Gastroesophageal sphincter (tissue), 3 donors: Measurements from ENCODE around the gene PPP4R1.

Source experiments
- CTCF ChIP-seq, 4 experiments: fragments of 200-600 bp in 2 of 4; fragments of 450-650 bp in 2 of 4; sonication (generic) in 1 of 4; IDR thresholded peaks; one replicate each; pipeline ENCODE4 v1.5.1; 2017 to 2019; ENCODE audit warnings: antibody characterized with exemption in 4 of 4, mild to moderate bottlenecking in 2 of 4, moderate library complexity in 2 of 4
- POLR2A ChIP-seq, 2 donors: fragments of 450-650 bp; IDR thresholded peaks; one replicate each; pipeline ENCODE4 v1.6.1; 2017; ENCODE audit warnings: antibody characterized with exemption in 2 of 2, mild to moderate bottlenecking in 2 of 2, moderate library complexity in 1 of 2
- POLR2AphosphoS5 ChIP-seq: sonication (generic); formaldehyde crosslinking; IDR thresholded peaks from one replicate; pipeline ENCODE4 v1.6.1; 2017; ENCODE audit warnings: antibody characterized with exemption

- TF ChIP-seq POLR2A (IDR thresholded peaks at IDR 0.05) (no peak), CTCF (IDR thresholded peaks at IDR 0.05) (no peak), POLR2AphosphoS5 (no peak)
Observed at GRCh38 chr18:9658087-9658641, 43.8 kb upstream of the PPP4R1 start.
